HT-29 (cell line): ENCODE measurements around the gene ZNF784. TPM values are rescaled to one million over a fixed set of nuclear protein-coding genes. Genes with fewer than 3 reads are reported as not detected.
A peak's percentile ranks its signal among the peaks of the same experiment; 100 is the strongest.
"Not testable (repeated sequence)": the region's sequence is repeated elsewhere in the genome, so short reads cannot be mapped to it uniquely, and the experiment has no call there.

Source experiments
- DNase-seq: peaks from one replicate; pipeline ENCODE4 v3.0.0-alpha.2; 2015; ENCODE audit warnings: low spot score
- total RNA-seq: library from RNA; depleted of rRNA; stranded (reverse); fragments of >200 nt; shearing (Covaris generic); gene quantifications from 2 replicates; pipeline ENCODE4 v1.2.3, GENCODE V29; 2014; rRNA removed

The ZNF784 gene
- total RNA-seq, 1 experiment from 2014 or later: 19.9 TPM

DNA sequence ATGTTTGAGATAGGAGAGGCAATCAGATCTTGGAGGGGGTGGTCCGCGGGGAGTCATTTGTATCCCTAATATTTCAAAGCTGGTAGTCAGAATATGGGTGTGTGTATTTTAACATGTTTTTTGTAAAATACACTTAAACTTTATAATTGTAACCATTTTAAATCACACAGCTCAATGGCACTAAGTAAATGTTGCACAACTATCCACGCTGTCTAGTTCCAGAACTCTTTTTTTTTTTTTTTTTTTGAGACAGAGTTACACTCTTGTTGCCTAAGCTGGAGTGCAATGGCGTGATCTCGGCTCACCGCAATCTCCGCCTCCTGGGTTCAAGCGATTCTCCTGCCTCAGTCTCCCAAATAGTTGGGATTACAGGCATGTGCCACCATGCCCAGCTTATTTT lies 40.5 kb downstream of the ZNF784 start:
- not testable (repeated sequence) for DNase-seq

- DNase-seq: not testable (repeated sequence)
Observed at GRCh38 chr19:55582284-55582683, 42.1 kb downstream of the ZNF784 start.

DNA sequence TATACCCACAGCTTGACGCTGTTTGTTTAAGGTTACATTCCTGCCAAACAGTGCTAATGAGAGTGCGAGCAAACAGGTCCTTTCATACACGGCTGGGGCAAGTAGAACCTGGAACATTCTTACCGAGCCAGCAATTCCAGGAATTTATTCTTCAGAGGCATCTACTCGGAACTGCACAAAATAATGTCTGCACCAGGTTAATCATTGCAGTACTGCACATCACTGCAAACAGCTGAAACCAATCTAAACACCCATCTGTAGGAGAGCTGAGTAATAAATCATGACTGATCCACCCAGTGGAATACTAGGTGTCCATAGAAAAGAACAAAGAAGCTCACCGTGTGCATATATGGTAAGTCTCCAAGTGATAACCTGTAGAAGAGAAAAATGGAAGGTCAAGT lies 42.5 kb downstream of the ZNF784 start:
- no peak for DNase-seq

- DNase-seq: peak; percentile 40
Observed at GRCh38 chr19:55581145-55581822, 43.1 kb downstream of the ZNF784 start.

DNA sequence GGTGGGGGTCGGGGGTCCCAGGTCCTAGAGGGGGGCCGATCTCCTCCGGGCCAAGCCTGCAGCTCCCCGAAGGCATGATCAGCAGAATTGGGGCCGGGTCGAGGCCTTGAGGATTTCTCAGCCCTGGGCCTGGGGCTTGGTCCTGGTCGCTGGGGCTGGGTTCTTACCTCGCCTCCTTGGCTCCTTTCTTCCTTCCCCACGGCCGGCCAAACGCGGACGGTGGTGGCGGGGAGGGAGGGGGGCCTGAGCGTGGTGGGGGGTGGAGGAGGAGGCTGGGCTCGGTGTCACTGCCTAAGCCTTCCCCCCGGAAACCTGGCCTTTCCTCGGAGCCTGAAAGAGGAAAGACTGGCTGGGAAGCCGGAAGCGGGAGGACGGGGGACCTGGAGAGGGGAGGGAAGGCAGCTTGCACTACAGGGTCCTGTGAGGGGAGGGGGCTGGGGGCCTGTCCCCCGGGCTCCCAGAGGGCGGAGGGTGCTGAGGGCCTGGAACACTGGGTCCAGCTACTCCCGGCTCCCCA lies 43.7 kb downstream of the ZNF784 start, which contains the start of gene ZNF579:
ZNF579 (minus strand) TSS at position 221 of the 517 bp plus-strand sequence. CDS start 1,209 bp downstream, outside the sequence.
- peak; percentile 92 for DNase-seq

DNA sequence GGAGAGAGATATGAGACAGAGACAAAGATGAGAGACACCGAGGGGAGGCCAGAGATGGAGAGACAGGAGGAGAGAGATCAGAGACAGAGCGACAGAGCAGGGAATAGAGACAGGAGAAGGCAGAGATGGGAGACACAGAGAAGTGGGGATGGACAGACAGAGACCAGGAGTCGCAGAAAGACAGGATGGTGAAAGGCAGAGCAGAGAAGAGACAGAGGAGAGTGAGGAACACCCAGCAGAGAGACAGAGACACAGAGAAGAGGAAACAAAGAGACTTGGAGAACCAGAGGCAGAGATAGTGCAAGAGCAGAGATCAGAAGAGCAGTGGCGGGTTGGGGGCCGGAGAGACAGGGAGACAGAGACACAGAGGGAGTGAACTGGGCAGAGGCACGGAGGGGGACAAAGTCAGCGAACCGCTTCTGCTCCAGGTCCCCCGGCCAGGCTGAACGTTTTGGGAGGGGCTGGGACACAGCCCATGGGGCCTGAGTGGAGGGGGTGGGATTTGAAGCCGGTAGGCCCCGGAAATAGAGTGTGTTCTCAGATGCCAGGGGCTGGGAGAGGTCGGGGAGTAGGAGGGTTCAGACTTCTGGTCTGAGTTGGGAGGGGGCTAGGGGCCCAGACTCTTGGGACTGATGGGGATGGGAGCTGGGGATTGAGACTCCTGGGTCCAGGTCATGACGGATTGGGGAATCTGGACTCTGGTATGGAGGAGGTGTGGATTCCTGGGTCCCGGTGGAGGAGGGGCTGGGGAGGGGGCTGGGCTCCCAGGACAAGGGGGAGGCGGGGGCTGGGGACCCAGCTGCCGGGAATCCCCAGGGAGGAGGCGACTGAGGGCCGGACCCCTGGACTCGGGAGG lies 44.4 kb downstream of the ZNF784 start:
- DNase-seq: peak; percentile 30

DNA sequence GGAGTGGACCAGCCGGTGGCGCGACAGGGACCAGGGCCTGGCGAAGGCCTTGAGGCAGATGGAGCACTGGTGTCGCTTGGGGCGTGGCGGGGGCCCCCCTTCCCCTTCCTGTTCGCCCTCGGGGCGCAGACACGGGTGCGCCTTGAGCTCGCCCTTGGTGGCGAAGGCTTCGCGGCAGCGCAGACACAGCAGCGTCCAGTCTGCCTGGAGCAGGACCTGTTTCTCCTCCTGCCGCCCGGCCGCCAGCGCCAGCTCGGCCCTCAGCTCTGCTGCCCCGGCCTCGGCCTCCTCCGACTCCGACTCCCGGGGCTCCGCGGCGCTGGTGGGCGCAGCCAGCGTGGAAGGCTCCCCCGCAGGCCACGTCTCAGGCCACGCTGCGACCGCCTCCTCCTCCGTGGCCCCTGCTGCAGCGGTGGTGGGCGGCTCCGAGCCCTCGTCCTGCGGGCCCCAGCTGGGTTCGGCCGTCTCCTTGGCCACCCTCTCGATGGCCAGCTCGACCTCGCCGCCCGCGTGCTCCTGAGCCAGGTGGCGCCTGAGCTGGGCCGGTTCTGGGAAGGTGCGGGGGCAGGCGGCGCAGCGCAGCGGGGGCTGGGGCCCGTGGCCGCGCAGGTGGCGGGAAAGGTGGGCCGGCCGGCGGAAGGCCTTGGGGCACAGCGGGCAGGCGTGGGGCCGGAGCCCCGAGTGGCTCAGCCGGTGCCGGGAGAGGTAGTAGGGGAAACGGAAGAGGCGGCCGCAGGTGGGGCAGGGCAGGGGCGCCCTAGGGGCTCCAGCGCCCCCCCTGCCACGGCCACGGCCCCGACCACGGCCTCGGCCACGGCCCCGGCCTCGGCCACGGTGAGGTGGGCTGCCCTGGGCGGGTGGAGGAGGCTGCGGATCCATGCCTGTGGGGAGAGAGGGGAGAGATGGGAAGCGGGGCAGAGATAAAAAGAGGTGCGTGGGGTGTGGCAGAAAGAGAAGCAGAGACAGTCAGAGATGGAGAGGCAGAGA lies 45.3 kb downstream of the ZNF784 start:
- DNase-seq: no peak

- DNase-seq: no peak
Observed at GRCh38 chr19:55578031-55578760, 46.2 kb downstream of the ZNF784 start.

DNA sequence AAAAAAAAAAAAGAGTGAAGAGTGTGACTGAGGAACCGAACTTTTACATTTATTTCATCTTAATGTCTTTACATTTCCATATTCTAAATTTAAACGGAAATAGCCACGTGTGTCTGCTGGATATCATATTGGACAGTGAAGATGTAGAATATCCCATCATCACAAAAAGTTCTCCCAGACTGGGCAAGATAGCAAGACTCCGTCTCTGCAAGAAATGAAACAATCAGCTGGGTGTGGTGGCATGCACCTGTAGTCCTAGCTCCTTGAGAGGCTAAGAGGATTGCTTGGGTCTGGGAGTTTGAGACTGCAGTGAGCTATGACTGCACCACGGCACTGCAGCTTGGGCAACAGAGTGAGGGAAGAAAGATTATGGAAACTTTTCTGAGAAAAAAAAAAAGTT lies 47.6 kb downstream of the ZNF784 start:
- DNase-seq: no peak

DNA sequence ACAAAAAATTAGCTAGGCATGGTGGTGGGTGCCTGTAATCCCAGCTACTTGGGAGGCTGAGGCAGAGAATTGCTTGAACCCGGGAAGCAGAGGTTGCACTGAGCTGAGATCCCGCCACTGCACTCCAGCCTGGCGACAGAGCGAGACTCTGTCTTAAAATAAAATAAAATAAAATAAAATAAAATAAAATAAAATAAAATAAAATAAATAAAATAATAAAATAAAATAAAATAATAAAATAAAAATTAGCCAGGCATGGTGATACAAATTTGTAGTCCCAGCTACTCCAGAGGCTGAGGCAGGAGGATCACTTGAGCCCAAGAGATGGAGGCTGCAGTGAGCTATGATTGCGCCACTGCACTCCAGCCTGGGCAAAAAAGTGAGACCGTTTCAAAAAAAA lies 50.4 kb downstream of the ZNF784 start:
- DNase-seq: not testable (repeated sequence)

Other genes starting within 250 kb of the ZNF784 start
- gene TMEM190, start 247.7 kb downstream of the ZNF784 start, total RNA-seq: not detected in 2 replicates
- gene TMEM238, start 240.3 kb downstream of the ZNF784 start, total RNA-seq: 87.8 and 92.7 TPM in 2 replicates
- gene RPL28, start 238.6 kb downstream of the ZNF784 start, total RNA-seq: 1,121 and 1,134 TPM in 2 replicates
- 2,696 and 2,806 TPM in 2 replicates for gene UBE2S, start 216.8 kb downstream of the ZNF784 start, total RNA-seq
- not detected in 2 replicates for gene SHISA7, start 181.3 kb downstream of the ZNF784 start, total RNA-seq
- gene ISOC2, start 162.9 kb downstream of the ZNF784 start, total RNA-seq: 323 and 339 TPM in 2 replicates
- gene C19orf85, start 159.8 kb downstream of the ZNF784 start, total RNA-seq: 0.41 and 0.83 TPM in 2 replicates
- 29.9 TPM in 2 replicates for gene ZNF628, start 147.9 kb downstream of the ZNF784 start, total RNA-seq
- gene NAT14, start 139.4 kb downstream of the ZNF784 start, total RNA-seq: 28.9 and 34.9 TPM in 2 replicates
- gene SSC5D, start 136.1 kb downstream of the ZNF784 start, total RNA-seq: 0.18 TPM in 1 of 2 replicates, not detected in the other
- not detected in 2 replicates for gene SBK2, start 87.4 kb downstream of the ZNF784 start, total RNA-seq
- gene SBK3, start 79.0 kb downstream of the ZNF784 start, total RNA-seq: 0.16 and 0.53 TPM in 2 replicates
- 17.0 and 23.1 TPM in 2 replicates for gene ZNF579, start 43.7 kb downstream of the ZNF784 start, total RNA-seq
- 15.9 and 19.2 TPM in 2 replicates for gene FIZ1, start 25.0 kb downstream of the ZNF784 start, total RNA-seq
- 69.6 and 81.2 TPM in 2 replicates for gene ZNF524, start 24.3 kb downstream of the ZNF784 start, total RNA-seq
- gene ZNF865, start 18.9 kb downstream of the ZNF784 start, total RNA-seq: 9.1 and 9.6 TPM in 2 replicates
- gene ZNF580, start 16.4 kb upstream of the ZNF784 start, total RNA-seq: 16.1 and 18.8 TPM in 2 replicates
- 40.9 and 43.2 TPM in 2 replicates for gene ZNF581, start 19.1 kb upstream of the ZNF784 start, total RNA-seq
- 9.7 and 11.4 TPM in 2 replicates for gene CCDC106, start 23.6 kb upstream of the ZNF784 start, total RNA-seq
- 799 and 894 TPM in 2 replicates for gene U2AF2, start 30.5 kb upstream of the ZNF784 start, total RNA-seq
- 195 and 216 TPM in 2 replicates for gene EPN1, start 50.7 kb upstream of the ZNF784 start, total RNA-seq
- gene NLRP9, start 113.8 kb upstream of the ZNF784 start, total RNA-seq: not detected in 2 replicates
- not detected in 2 replicates for gene RFPL4A, start 134.5 kb upstream of the ZNF784 start, total RNA-seq
- gene RFPL4AL1, start 144.6 kb upstream of the ZNF784 start, total RNA-seq: not detected in 2 replicates
- 0.08 TPM in 1 of 2 replicates, not detected in the other for gene NLRP11, start 207.4 kb upstream of the ZNF784 start, total RNA-seq
- not detected in 2 replicates for gene NLRP4, start 212.0 kb upstream of the ZNF784 start, total RNA-seq